Activated CD4-positive, alpha-beta T cell treated with anti-CD3 and anti-CD28 coated beads for 36 hours (primary cell): ENCODE data around the gene SLC25A26. TPM values are rescaled to one million over a fixed set of nuclear protein-coding genes. Genes with fewer than 3 reads are reported as not detected.

ENCODE experiments used
- ATAC-seq: fragments of 200-7000 bp; cut with Tn5 transposase; one replicate; pipeline ENCODE4 v1.10.0; 2021; ENCODE audit warnings: mild to moderate bottlenecking, moderate library complexity
- CTCF ChIA-PET: fragments of 350-600 bp; sonication (Branson Sonifier 250); formaldehyde crosslinking; loops from one replicate; lab custom pipeline; 2021; ENCODE audit warnings: antibody characterized with exemption; lab: Charles Lee
- POLR2A ChIA-PET: fragments of 350-600 bp; sonication (Branson Sonifier 250); formaldehyde crosslinking; loops from one replicate; lab custom pipeline; 2021; ENCODE audit warnings: antibody characterized with exemption, inconsistent platforms; lab: Charles Lee
- DNase-seq: peaks from one replicate; pipeline ENCODE4 v3.0.0-alpha.2; 2020
- H3K27ac Mint-ChIP-seq: one replicate; pipeline ENCODE4 v1.8.0; 2021; ENCODE audit warnings: mixed read lengths
- H3K27me3 Mint-ChIP-seq: one replicate; pipeline ENCODE4 v1.8.0; 2021; ENCODE audit warnings: mixed read lengths
- H3K36me3 Mint-ChIP-seq: one replicate; pipeline ENCODE4 v1.8.0; 2021; ENCODE audit warnings: low read depth, mixed read lengths
- H3K4me1 Mint-ChIP-seq: one replicate; pipeline ENCODE4 v1.8.0; 2021; ENCODE audit warnings: mixed read lengths
- H3K4me3 Mint-ChIP-seq: one replicate; pipeline ENCODE4 v1.8.0; 2021; ENCODE audit warnings: mild to moderate bottlenecking, moderate library complexity, mixed read lengths
- H3K9me3 Mint-ChIP-seq: one replicate; pipeline ENCODE4 v1.8.0; 2021; ENCODE audit warnings: low read depth, mixed read lengths
- intact Hi-C, 2 experiments: fragments of 100-400 bp; cut with DNase I in 1 of 2; cut with micrococcal nuclease in 1 of 2; formaldehyde crosslinking; loops; one replicate each; pipeline versions ENCODE4 v1.14.2 to v1.15.1; 2022 to 2024; cut with DNase I, micrococcal nuclease
- total RNA-seq, 2 experiments: library from RNA; stranded (reverse); gene quantifications; one replicate each; pipeline ENCODE4 v1.2.3, GENCODE V29; 2021

SLC25A26 gene
- total RNA-seq, 2 experiments from 2014 or later: 14.2 to 22.7 TPM

DNA sequence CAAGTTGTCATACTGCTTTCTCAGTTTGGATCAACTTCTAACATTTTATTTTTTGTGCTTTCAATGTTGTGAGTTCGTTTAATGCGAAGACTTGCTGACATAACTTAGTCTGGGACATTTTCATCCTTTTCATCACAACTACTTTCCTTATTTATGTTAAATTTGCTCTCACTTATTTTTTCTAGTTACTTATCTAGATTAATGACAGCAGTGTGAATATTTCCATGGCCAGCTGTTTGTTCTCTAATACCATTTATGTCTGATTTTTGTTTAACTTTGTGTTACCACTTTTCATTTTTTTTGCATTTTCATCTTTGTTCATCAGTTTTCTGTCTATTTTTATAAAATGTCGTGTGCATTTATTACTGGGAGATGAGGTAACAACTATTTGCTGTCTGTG lies 6.2 kb downstream of the SLC25A26 start:
- Mint-ChIP-seq H3K36me3 (peaks cover 58% of the 10 kb centered on the region), H3K9me3 (peaks cover 12% of the 10 kb centered on the region), H3K4me1 (peaks cover 63% of the 10 kb centered on the region), H3K27me3 (no peaks in the 10 kb centered on the region), H3K27ac (no peak overlapping the region), H3K4me3 (no peak overlapping the region)
- DNase-seq (no peak), ATAC-seq (no peak)
- ChIA-PET POLR2A (no interaction called here), CTCF (no interaction called here)
- intact Hi-C loops: no loop called here

DNA sequence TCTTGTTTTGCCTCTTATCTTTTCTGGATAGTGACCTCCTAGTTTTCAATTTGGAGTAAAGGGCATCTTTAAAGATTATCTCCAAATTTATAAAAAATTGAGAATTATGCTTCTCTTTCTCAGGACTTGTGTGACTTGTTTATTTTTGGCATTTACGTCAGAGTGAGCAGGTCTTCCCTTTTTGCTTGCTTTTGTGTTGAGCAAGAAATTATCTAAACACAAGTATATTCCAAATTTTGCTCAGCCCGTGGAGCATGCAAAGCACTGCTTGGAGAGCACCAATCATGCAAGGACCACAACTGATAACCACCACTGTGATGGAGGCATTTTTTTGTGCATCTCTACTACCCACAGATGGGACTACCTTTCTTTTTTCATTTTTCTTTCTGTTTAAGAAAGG lies 7.1 kb downstream of the SLC25A26 start:
- intact Hi-C loops: no loop called here
- no peak overlapping the region for H3K27ac Mint-ChIP-seq
- H3K4me1 Mint-ChIP-seq: peaks cover 64% of the 10 kb centered on the region
- ChIA-PET CTCF (no interaction called here), POLR2A (no interaction called here)
- H3K4me3 Mint-ChIP-seq: no peak overlapping the region
- peaks cover 60% of the 10 kb centered on the region for H3K36me3 Mint-ChIP-seq
- no peaks in the 10 kb centered on the region for H3K27me3 Mint-ChIP-seq
- H3K9me3 Mint-ChIP-seq: peaks cover 10% of the 10 kb centered on the region
- DNase-seq (no peak), ATAC-seq (no peak)

DNA sequence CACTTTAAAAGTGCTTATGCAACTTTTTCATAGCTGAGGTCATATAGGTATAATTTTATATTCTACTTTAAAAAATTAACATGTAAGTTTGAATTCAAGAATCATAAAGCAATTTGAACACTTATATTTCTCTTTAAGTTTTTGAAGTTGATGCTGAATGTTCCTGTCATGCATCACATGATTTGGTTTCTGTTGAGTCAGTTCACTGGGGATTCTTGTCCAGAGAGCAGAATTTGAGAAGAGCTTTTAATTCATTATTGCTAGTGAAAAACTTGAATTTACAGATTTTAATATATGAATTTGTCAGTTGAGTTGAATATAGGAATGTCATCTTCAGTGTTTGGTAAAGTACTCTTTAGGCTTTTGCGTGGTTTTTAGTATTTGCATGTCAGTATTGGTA lies 7.9 kb downstream of the SLC25A26 start:
- peaks cover 55% of the 10 kb centered on the region for H3K36me3 Mint-ChIP-seq
- DNase-seq (no peak), ATAC-seq (no peak)
- H3K4me1 Mint-ChIP-seq: peaks cover 56% of the 10 kb centered on the region
- H3K9me3 Mint-ChIP-seq: peaks cover 9% of the 10 kb centered on the region
- no peak overlapping the region for H3K4me3 Mint-ChIP-seq
- ChIA-PET POLR2A (interaction anchor here (0.6 kb wide), 1 partner anchor 11 kb away, joined by 3 read pairs; no protein-coding TSS in a partner anchor), CTCF (no interaction called here)
- intact Hi-C loops: no loop called here
- peak overlapping the region; percentile 42 for H3K27ac Mint-ChIP-seq
- no peaks in the 10 kb centered on the region for H3K27me3 Mint-ChIP-seq

DNA sequence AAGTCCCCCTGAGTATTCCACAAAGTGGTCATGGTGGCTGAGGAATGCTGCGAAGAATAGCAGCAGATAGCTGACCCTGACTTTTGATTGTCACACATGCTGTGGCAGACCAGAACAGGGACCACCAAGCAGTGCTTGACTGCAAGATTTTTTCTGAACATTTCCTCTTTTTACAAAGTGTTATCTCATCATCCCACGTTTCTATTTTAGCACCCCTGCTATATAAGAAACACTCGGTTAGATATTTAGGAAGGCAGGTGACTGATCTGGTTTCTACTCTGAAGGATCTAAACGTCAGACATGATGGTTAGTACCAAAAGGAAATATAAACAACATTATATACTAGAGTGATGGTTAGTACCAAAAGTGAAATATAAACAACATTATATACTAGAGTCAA lies 9.1 kb downstream of the SLC25A26 start:
- intact Hi-C loops: no loop called here

DNA sequence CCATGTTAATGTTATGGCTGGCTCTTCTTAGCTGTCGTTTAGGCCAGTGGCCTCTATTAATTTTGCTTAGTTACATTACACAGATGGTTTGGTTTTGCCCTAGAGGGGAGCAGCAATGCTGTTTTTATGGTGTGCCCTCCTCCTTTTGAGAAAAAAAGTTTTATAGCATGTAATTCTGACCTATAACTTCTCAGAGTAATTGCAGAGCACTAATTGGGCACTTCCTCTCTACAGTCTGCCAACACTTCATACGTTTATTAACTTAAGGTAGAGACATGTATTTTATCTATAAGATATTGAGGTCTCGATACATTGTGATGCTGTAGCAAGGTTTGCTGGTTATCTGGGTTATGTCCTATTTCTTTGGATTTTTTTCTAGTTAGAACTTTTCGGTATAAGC lies 12.2 kb downstream of the SLC25A26 start:
- POLR2A ChIA-PET: no interaction called here
- Mint-ChIP-seq H3K4me1 (peaks cover 27% of the 10 kb centered on the region), H3K4me3 (no peak overlapping the region), H3K36me3 (peaks cover 57% of the 10 kb centered on the region), H3K27ac (no peak overlapping the region), H3K27me3 (no peaks in the 10 kb centered on the region), H3K9me3 (peaks cover 13% of the 10 kb centered on the region)
- DNase-seq (no peak), ATAC-seq (no peak)
- intact Hi-C loops: no loop called here
- CTCF ChIA-PET: no interaction called here

More for the DNA sequence above, 9.1 kb downstream of the SLC25A26 start:
- Mint-ChIP-seq H3K9me3 (peaks cover 7% of the 10 kb centered on the region), H3K4me3 (no peak overlapping the region), H3K36me3 (peaks cover 51% of the 10 kb centered on the region), H3K27me3 (no peaks in the 10 kb centered on the region), H3K27ac (no peak overlapping the region), H3K4me1 (peaks cover 43% of the 10 kb centered on the region)
- ChIA-PET CTCF (interaction anchor here (0.6 kb wide), 1 partner anchor 745 kb away, joined by 4 read pairs; no protein-coding TSS in a partner anchor), POLR2A (no interaction called here)
- DNase-seq: no peak
- no peak for ATAC-seq

DNA sequence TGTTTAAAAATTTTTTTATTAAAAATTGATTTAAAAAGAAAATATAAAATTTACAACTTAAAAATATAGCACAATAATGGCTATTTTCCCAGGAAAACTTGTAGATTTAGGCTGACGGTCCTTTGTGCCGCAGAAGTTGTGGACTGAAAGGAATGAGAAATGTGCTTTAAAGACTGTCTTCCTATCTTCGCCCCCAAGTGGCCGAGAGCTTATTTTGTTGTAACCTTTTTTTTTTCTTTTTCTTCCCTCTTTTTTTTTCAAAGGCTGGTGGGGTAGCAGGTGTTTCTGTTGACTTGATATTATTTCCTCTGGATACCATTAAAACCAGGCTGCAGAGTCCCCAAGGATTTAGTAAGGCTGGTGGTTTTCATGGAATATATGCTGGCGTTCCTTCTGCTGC lies 15.5 kb downstream of the SLC25A26 start:
- H3K4me3 Mint-ChIP-seq: no peak overlapping the region
- H3K9me3 Mint-ChIP-seq: peaks cover 27% of the 10 kb centered on the region
- no peaks in the 10 kb centered on the region for H3K27me3 Mint-ChIP-seq
- ChIA-PET POLR2A (interaction anchor here (0.6 kb wide), 1 partner anchor 233 kb away, joined by 8 read pairs; no protein-coding TSS in a partner anchor), CTCF (interaction anchor here (0.7 to 1.4 kb wide), 2 partner anchors 18 to 626 kb away, joined by 3 to 9 read pairs; no protein-coding TSS in a partner anchor)
- H3K27ac Mint-ChIP-seq: no peak overlapping the region
- H3K36me3 Mint-ChIP-seq: peaks cover 69% of the 10 kb centered on the region
- peaks cover 29% of the 10 kb centered on the region for H3K4me1 Mint-ChIP-seq
- DNase-seq (no peak), ATAC-seq (no peak)
- intact Hi-C loops: loop anchor here in 1 of 2 experiments (5.0 kb wide), 1 partner anchor 66 kb away; no protein-coding TSS in a partner anchor

DNA sequence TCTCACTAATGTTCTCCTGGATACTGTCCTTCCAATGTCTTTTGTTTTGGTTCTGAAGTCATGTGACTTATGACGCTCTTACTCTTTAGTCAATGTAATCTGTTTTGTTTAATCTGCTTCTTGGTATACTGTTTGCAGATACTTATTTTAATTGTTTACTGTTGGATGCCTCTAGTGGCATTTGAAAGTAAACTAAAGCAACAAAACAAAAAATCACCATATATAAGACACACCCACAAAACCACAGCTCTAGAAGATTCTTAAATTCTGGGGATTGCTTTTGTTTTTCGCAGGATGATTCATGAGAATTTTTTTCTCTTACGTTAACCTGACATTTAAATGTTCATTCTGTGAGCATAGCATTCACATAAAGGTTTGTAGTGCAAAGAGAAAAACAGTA lies 16.8 kb downstream of the SLC25A26 start:
- Mint-ChIP-seq H3K27ac (peak overlapping the region; percentile 69), H3K27me3 (no peaks in the 10 kb centered on the region), H3K36me3 (peaks cover 70% of the 10 kb centered on the region), H3K4me1 (peaks cover 27% of the 10 kb centered on the region), H3K4me3 (no peak overlapping the region), H3K9me3 (peaks cover 27% of the 10 kb centered on the region)
- ChIA-PET POLR2A (no interaction called here), CTCF (interaction anchor here (0.6 kb wide), 1 partner anchor 14 kb away, joined by 3 read pairs; no protein-coding TSS in a partner anchor)
- intact Hi-C loops: loop anchor here in 1 of 2 experiments (5.0 kb wide), 1 partner anchor 65 kb away; no protein-coding TSS in a partner anchor
- DNase-seq: no peak
- ATAC-seq: no peak

DNA sequence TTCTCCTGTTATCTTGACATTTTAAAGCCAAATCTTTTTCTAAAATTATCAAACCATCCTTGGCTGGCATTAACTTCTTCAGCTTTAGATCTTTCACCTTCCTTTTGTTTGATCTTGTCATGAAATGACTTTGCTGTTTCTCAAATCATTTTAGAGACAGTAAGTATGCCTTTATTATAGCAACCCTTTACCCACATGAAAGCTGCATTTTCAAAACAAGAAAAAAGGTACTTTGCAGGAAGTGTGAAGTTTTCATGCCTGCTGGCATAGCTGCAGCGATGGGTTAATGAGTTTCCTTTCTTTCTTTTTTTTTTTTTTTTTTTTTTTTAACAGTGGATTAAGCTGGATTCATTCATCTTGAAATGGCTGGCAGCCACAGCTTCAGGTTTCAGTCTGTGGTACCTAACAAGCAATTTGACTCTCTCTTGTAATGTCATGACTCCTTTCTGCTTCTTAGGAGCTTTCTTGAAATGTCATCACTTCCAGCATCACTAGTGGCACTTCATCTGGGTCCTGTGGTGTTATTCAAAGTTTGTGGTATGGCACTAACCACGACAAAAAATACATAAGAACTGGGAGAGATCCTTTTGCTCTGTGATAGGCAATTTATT lies 18.8 kb downstream of the SLC25A26 start:
- Mint-ChIP-seq H3K27me3 (no peaks in the 10 kb centered on the region), H3K9me3 (peaks cover 25% of the 10 kb centered on the region), H3K4me1 (peaks cover 28% of the 10 kb centered on the region), H3K36me3 (peaks cover 66% of the 10 kb centered on the region), H3K4me3 (peak overlapping the region; percentile 1), H3K27ac (peak overlapping the region; percentile 85)
- ATAC-seq (peak; percentile 91), DNase-seq (peak; percentile 69)
- intact Hi-C loops: loop anchor here (1.0 to 5.0 kb wide), 4 partner anchors 15 to 263 kb away; partner anchors contain the start of gene LRIG1 (in 1 of the 2)
- CTCF ChIA-PET: interaction anchor here (0.6 to 1.1 kb wide), 4 partner anchors 9 to 834 kb away, joined by 3 to 4 read pairs (median 4); no protein-coding TSS in a partner anchor
- POLR2A ChIA-PET: interaction anchor here (0.6 to 1.2 kb wide), 4 partner anchors 11 to 65 kb away, joined by 3 to 4 read pairs (median 4); no protein-coding TSS in a partner anchor

DNA sequence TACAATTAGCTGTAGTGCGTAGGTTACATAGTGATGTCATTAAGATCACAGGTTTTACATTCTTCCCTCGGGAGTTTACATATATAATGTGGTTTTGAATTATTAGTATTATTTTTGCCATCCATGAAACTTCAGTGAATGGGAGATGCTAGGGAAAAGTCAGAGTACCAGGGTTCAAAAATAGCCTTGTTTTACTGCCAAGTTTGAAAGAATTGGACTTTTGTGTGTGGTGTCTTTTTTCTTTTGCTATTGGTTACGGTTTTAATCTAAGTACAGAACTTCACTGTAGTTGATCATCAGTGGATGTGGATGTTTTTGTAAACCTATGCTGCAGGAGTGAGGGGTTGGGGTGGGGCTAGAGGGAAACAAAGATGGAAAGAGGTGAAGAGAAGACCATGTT lies 20.7 kb downstream of the SLC25A26 start:
- H3K4me3 Mint-ChIP-seq: no peak overlapping the region
- POLR2A ChIA-PET: interaction anchor here (0.6 kb wide), 1 partner anchor 15 kb away, joined by 3 read pairs; no protein-coding TSS in a partner anchor
- intact Hi-C loops: loop anchor here in 1 of 2 experiments (5.0 kb wide), 2 partner anchors 61 to 261 kb away; partner anchors contain the start of gene LRIG1
- ATAC-seq: no peak
- peaks cover 28% of the 10 kb centered on the region for H3K4me1 Mint-ChIP-seq
- no peak for DNase-seq
- H3K9me3 Mint-ChIP-seq: peaks cover 21% of the 10 kb centered on the region
- no peak overlapping the region for H3K27ac Mint-ChIP-seq
- CTCF ChIA-PET: interaction anchor here (0.6 to 0.9 kb wide), 2 partner anchors 8 to 22 kb away, joined by 3 read pairs; no protein-coding TSS in a partner anchor
- H3K27me3 Mint-ChIP-seq: no peaks in the 10 kb centered on the region
- peaks cover 61% of the 10 kb centered on the region for H3K36me3 Mint-ChIP-seq

DNA sequence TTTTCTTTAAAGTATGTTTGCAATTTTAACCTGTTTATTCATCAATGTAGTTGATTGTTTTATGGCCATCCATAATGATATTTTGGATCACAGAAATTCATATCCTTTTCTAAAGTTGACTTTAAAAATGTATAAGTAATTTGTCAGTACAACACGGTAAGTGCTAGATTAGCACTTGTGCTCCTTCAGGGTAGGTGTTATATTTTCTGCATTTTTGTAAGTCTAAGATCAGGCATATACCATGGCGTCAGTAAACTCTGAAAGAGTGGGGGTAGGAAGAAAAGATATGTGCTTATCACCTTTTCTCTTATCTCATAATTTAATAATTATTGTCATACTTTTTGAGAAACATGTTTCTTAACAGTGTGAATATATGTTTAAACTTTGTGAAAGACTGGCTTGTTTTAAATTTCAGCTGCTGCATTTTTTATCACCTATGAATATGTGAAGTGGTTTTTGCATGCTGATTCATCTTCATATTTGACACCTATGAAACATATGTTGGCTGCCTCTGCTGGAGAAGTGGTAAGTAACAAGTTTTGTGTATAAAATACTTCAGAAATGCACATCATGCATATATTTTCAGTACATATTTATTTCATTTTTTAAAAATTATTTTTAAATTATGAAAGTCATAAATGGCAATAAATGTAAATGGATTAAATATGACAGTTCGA lies 22.1 kb downstream of the SLC25A26 start:
- H3K9me3 Mint-ChIP-seq: peaks cover 14% of the 10 kb centered on the region
- H3K27me3 Mint-ChIP-seq: no peaks in the 10 kb centered on the region
- ChIA-PET CTCF (interaction anchor here (0.8 to 1.3 kb wide), 6 partner anchors 9 to 59 kb away, joined by 3 to 8 read pairs (median 4); no protein-coding TSS in a partner anchor), POLR2A (no interaction called here)
- peaks cover 23% of the 10 kb centered on the region for H3K4me1 Mint-ChIP-seq
- no peak overlapping the region for H3K27ac Mint-ChIP-seq
- ATAC-seq: no peak
- DNase-seq: no peak
- intact Hi-C loops: loop anchor here in 1 of 2 experiments (5.0 kb wide), 2 partner anchors 59 to 259 kb away; partner anchors contain the start of gene LRIG1
- peaks cover 48% of the 10 kb centered on the region for H3K36me3 Mint-ChIP-seq
- H3K4me3 Mint-ChIP-seq: no peak overlapping the region

DNA sequence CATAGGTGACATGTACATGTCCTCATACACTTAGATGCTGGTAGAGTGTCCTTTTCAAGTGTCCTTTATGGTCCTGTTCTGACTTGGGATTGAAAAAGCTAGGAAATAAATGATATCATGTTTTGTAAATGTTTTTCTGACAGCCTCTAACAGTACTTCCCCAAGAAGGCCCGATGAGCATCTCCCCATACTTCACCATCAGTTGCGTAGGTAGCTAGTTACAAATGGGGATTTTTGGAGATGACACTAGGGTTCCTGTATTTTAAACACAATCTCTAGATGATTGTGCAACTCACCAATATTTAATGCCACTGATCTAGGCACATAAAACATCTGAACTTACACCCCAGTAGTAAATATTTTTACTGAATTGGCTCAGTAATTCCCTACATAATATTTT lies 27.8 kb downstream of the SLC25A26 start:
- no peak overlapping the region for H3K27ac Mint-ChIP-seq
- no peak for ATAC-seq
- ChIA-PET CTCF (interaction anchor here (1.0 to 1.7 kb wide), 2 partner anchors 159 to 574 kb away, joined by 5 to 6 read pairs; no protein-coding TSS in a partner anchor), POLR2A (no interaction called here)
- no peak for DNase-seq
- H3K4me3 Mint-ChIP-seq: no peak overlapping the region
- intact Hi-C loops: no loop called here
- peaks cover 17% of the 10 kb centered on the region for H3K36me3 Mint-ChIP-seq
- H3K27me3 Mint-ChIP-seq: no peaks in the 10 kb centered on the region
- no peaks in the 10 kb centered on the region for H3K4me1 Mint-ChIP-seq
- no peaks in the 10 kb centered on the region for H3K9me3 Mint-ChIP-seq
